WTC11 (cell line): ENCODE data around the gene C1orf198. TPM values are rescaled to one million over a fixed set of nuclear protein-coding genes. Genes with fewer than 3 reads are reported as not detected.

Source experiments
- ATAC-seq: fragments of 200-7000 bp; cut with Tn5 transposase; 2 replicates; pipeline ENCODE4 v1.10.0; 2021; ENCODE audit warnings: mild to moderate bottlenecking, moderate library complexity
- CTCF ChIA-PET: fragments of 300-600 bp; sonication (Branson Sonifier 250); formaldehyde crosslinking; loops from one replicate; lab custom pipeline; 2021; ENCODE audit warnings: antibody characterized with exemption; lab: Charles Lee
- POLR2A ChIA-PET: fragments of 350-600 bp; sonication (Branson Sonifier 250); formaldehyde crosslinking; loops from one replicate; lab custom pipeline; 2021; ENCODE audit warnings: antibody characterized with exemption; lab: Charles Lee
- DNase-seq: peaks from one replicate; pipeline ENCODE4 v3.0.0; 2021; ENCODE audit warnings: low spot score
- H3K27ac Mint-ChIP-seq: 2 replicates; pipeline ENCODE4 v1.8.0; 2021; ENCODE audit warnings: mixed read lengths
- H3K27me3 Mint-ChIP-seq: 2 replicates; pipeline ENCODE4 v1.8.0; 2021; ENCODE audit warnings: low read depth, mild to moderate bottlenecking, moderate library complexity, mixed read lengths
- H3K36me3 Mint-ChIP-seq: 2 replicates; pipeline ENCODE4 v1.8.0; 2021; ENCODE audit warnings: mixed read lengths
- H3K4me1 Mint-ChIP-seq: 2 replicates; pipeline ENCODE4 v1.8.0; 2022; ENCODE audit warnings: mixed read lengths
- H3K4me3 Mint-ChIP-seq: 2 replicates; pipeline ENCODE4 v1.8.0; 2021; ENCODE audit warnings: mild to moderate bottlenecking, moderate library complexity, mixed read lengths
- H3K9me3 Mint-ChIP-seq: 2 replicates; pipeline ENCODE4 v1.8.0; 2021; ENCODE audit warnings: mixed read lengths
- AR ChIP-seq: fragments of 250-450 bp; sonication (Bioruptor Pico); IDR thresholded peaks from 2 replicates; pipeline ENCODE4 v1.9.0; 2021; ENCODE audit warnings: mild to moderate bottlenecking
- ERG ChIP-seq: fragments of 250-450 bp; sonication (Bioruptor Pico); IDR thresholded peaks from 2 replicates; pipeline ENCODE4 v1.8.0; 2021; ENCODE audit warnings: mild to moderate bottlenecking
- IRF2 ChIP-seq: sonication (generic); formaldehyde crosslinking; IDR thresholded peaks from 2 replicates; pipeline ENCODE4 v1.8.0; 2022; ENCODE audit warnings: low read depth, missing genetic modification reagents, borderline replicate concordance
- MAX ChIP-seq: sonication (generic); formaldehyde crosslinking; IDR thresholded peaks from 2 replicates; pipeline ENCODE4 v1.8.0; 2022; ENCODE audit warnings: mild to moderate bottlenecking, missing genetic modification reagents
- MXD4 ChIP-seq: fragments of 250-450 bp; sonication (Bioruptor Pico); IDR thresholded peaks from 2 replicates; pipeline ENCODE4 v1.8.0; 2021; ENCODE audit warnings: mild to moderate bottlenecking, moderate library complexity, borderline replicate concordance
- NFYB ChIP-seq: sonication (generic); formaldehyde crosslinking; conservative IDR thresholded peaks from 2 replicates; pipeline ENCODE4 v1.8.0; 2022; ENCODE audit warnings: low read depth, missing genetic modification reagents
- PREB ChIP-seq: sonication (generic); formaldehyde crosslinking; IDR thresholded peaks from 2 replicates; pipeline ENCODE4 v1.8.1; 2022; ENCODE audit warnings: mild to moderate bottlenecking, missing genetic modification reagents, moderate library complexity, borderline replicate concordance
- RORB ChIP-seq: fragments of 250-450 bp; sonication (Bioruptor Pico); IDR thresholded peaks from 2 replicates; pipeline ENCODE4 v1.9.0; 2021; ENCODE audit warnings: mild to moderate bottlenecking
- ZNF232 ChIP-seq: sonication (generic); formaldehyde crosslinking; IDR thresholded peaks from 2 replicates; pipeline ENCODE4 v1.8.0; 2022; ENCODE audit warnings: mild to moderate bottlenecking, missing genetic modification reagents
- total RNA-seq: library from RNA; stranded (reverse); gene quantifications from 3 replicates; pipeline ENCODE4 v1.2.3, GENCODE V29; 2021
- TF ChIP-seq, protein P1 (sequence below): sonication (generic); formaldehyde crosslinking; IDR thresholded peaks from 2 replicates; pipeline ENCODE4 v1.8.1; 2023; ENCODE audit warnings: mild to moderate bottlenecking, missing genetic modification reagents, moderate library complexity
- TF ChIP-seq, protein P2 (sequence below): sonication (generic); formaldehyde crosslinking; IDR thresholded peaks from 2 replicates; pipeline ENCODE4 v1.8.1; 2022; ENCODE audit warnings: mild to moderate bottlenecking, moderate library complexity, missing genetic modification reagents
- TF ChIP-seq, protein P3 (sequence below): fragments of 250-450 bp; sonication (Bioruptor Pico); IDR thresholded peaks from 2 replicates; pipeline ENCODE4 v2.1.2; 2022; ENCODE audit warnings: mild to moderate bottlenecking, moderate library complexity
- TF ChIP-seq, protein P4 (sequence below): sonication (generic); formaldehyde crosslinking; conservative IDR thresholded peaks from 2 replicates; pipeline ENCODE4 v1.8.1; 2022; ENCODE audit warnings: mild to moderate bottlenecking, missing genetic modification reagents
- TF ChIP-seq, protein P5 (sequence below): sonication (generic); formaldehyde crosslinking; IDR thresholded peaks from 2 replicates; pipeline ENCODE4 v1.8.0; 2022; ENCODE audit warnings: mild to moderate bottlenecking, missing genetic modification reagents

Gene C1orf198
- total RNA-seq, 1 experiment from 2014 or later = 26.9 TPM

GRCh38 chr1:230891413-230891812, 23.1 kb upstream of the C1orf198 start (continued):
- no peak for TF ChIP-seq AR (CRISPR knock-in tag)
- no peak for TF ChIP-seq PREB (CRISPR knock-in tag)

- H3K4me3 Mint-ChIP-seq = no peak overlapping the region
- no peak for TF ChIP-seq MXD4 (CRISPR knock-in tag)
- TF ChIP-seq, protein P1, sequence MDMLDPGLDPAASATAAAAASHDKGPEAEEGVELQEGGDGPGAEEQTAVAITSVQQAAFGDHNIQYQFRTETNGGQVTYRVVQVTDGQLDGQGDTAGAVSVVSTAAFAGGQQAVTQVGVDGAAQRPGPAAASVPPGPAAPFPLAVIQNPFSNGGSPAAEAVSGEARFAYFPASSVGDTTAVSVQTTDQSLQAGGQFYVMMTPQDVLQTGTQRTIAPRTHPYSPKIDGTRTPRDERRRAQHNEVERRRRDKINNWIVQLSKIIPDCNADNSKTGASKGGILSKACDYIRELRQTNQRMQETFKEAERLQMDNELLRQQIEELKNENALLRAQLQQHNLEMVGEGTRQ = no peak
- TF ChIP-seq, protein P2, sequence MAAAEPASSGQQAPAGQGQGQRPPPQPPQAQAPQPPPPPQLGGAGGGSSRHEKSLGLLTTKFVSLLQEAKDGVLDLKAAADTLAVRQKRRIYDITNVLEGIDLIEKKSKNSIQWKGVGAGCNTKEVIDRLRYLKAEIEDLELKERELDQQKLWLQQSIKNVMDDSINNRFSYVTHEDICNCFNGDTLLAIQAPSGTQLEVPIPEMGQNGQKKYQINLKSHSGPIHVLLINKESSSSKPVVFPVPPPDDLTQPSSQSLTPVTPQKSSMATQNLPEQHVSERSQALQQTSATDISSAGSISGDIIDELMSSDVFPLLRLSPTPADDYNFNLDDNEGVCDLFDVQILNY (CRISPR knock-in tag) = no peak
- TF ChIP-seq ERG = no peak
- no peak for TF ChIP-seq RORB (CRISPR knock-in tag)
- TF ChIP-seq, protein P3, sequence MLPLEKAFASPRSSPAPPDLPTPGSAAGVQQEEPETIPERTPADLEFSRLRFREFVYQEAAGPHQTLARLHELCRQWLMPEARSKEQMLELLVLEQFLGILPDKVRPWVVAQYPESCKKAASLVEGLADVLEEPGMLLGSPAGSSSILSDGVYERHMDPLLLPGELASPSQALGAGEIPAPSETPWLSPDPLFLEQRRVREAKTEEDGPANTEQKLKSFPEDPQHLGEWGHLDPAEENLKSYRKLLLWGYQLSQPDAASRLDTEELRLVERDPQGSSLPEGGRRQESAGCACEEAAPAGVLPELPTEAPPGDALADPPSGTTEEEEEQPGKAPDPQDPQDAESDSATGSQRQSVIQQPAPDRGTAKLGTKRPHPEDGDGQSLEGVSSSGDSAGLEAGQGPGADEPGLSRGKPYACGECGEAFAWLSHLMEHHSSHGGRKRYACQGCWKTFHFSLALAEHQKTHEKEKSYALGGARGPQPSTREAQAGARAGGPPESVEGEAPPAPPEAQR (CRISPR knock-in tag) = no peak
- no peak for TF ChIP-seq ZNF232 (CRISPR knock-in tag)
- TF ChIP-seq, protein P4, sequence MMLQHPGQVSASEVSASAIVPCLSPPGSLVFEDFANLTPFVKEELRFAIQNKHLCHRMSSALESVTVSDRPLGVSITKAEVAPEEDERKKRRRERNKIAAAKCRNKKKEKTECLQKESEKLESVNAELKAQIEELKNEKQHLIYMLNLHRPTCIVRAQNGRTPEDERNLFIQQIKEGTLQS (CRISPR knock-in tag) = no peak
- no peak for TF ChIP-seq MAX (CRISPR knock-in tag)
- no peak for TF ChIP-seq NFYB
- TF ChIP-seq, protein P5, sequence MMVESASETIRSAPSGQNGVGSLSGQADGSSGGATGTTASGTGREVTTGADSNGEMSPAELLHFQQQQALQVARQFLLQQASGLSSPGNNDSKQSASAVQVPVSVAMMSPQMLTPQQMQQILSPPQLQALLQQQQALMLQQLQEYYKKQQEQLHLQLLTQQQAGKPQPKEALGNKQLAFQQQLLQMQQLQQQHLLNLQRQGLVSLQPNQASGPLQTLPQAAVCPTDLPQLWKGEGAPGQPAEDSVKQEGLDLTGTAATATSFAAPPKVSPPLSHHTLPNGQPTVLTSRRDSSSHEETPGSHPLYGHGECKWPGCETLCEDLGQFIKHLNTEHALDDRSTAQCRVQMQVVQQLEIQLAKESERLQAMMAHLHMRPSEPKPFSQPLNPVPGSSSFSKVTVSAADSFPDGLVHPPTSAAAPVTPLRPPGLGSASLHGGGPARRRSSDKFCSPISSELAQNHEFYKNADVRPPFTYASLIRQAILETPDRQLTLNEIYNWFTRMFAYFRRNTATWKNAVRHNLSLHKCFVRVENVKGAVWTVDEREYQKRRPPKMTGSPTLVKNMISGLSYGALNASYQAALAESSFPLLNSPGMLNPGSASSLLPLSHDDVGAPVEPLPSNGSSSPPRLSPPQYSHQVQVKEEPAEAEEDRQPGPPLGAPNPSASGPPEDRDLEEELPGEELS (CRISPR knock-in tag) = no peak
- no peak for TF ChIP-seq IRF2 (CRISPR knock-in tag)
- TF ChIP-seq, all 79 proteins: peak for 0
- peaks cover 3% of the 10 kb centered on the region; the same call in 1 of the 2 replicates for H3K36me3 Mint-ChIP-seq
- CTCF ChIA-PET = no interaction called here
- POLR2A ChIA-PET = no interaction called here
- ATAC-seq = no peak
- DNase-seq = no peak
- no peak overlapping the region for H3K27ac Mint-ChIP-seq
- H3K9me3 Mint-ChIP-seq = peaks cover 5% of the 10 kb centered on the region
- H3K27me3 Mint-ChIP-seq = peaks cover 15% of the 10 kb centered on the region
- H3K4me1 Mint-ChIP-seq = peaks cover 14% of the 10 kb centered on the region
Measured at GRCh38 chr1:230884646-230885045, 16.3 kb upstream of the C1orf198 start.
